Esophagus muscularis mucosa (tissue), 4 donors: ENCODE measurements around the gene CATSPERD. TPM values are rescaled to one million over a fixed set of nuclear protein-coding genes. Genes with fewer than 3 reads are reported as not detected.

ENCODE experiments used
- DNase-seq: peaks from one replicate; pipeline ENCODE4 v3.0.0-alpha.2; 2017; ENCODE audit errors: extremely low spot score
- H3K27ac ChIP-seq, 4 donors: fragments of 200-600 bp; sonication (generic); replicated peaks in 1 of 4; 1 replicate in 3 of 4; 2 replicates in 1 of 4; pipeline ENCODE4 v1.5.1; 2016 to 2019; ENCODE audit warnings: mild to moderate bottlenecking in 1 of 4
- H3K27me3 ChIP-seq, 4 donors: fragments of 200-600 bp; sonication (generic); one replicate each; pipeline versions ENCODE4 v1.5.1 to v1.6.0; 2016 to 2019
- H3K36me3 ChIP-seq, 4 donors: fragments of 200-600 bp; sonication (generic); one replicate each; pipeline ENCODE4 v1.5.1; 2016 to 2019
- H3K4me1 ChIP-seq, 4 donors: fragments of 200-600 bp; sonication (generic); one replicate each; pipeline ENCODE4 v1.5.1; 2016 to 2019
- H3K4me3 ChIP-seq, 4 donors: fragments of 200-600 bp; sonication (generic); 1 replicate in 2 of 4; 2 replicates in 2 of 4; pipeline ENCODE4 v1.5.1; 2016 to 2019; ENCODE audit warnings: mild to moderate bottlenecking in 4 of 4, moderate library complexity in 1 of 4
- H3K9me3 ChIP-seq, 4 donors: fragments of 200-600 bp; sonication (generic); 1 replicate in 3 of 4; 2 replicates in 1 of 4; pipeline ENCODE4 v1.5.1; 2016 to 2019
- EP300 ChIP-seq: sonication (generic); formaldehyde crosslinking; IDR thresholded peaks from one replicate; pipeline ENCODE4 v1.6.1; 2017; ENCODE audit warnings: antibody characterized with exemption
- POLR2A ChIP-seq: fragments of 450-650 bp; IDR thresholded peaks from one replicate; pipeline ENCODE4 v1.6.1; 2017; ENCODE audit warnings: antibody characterized with exemption, moderate library complexity, mild to moderate bottlenecking, low read depth
- POLR2AphosphoS5 ChIP-seq, 2 donors: sonication (generic); formaldehyde crosslinking; IDR thresholded peaks; one replicate each; pipeline ENCODE4 v1.6.1; 2017; ENCODE audit warnings: antibody characterized with exemption in 2 of 2
- WGBS: methylation state at CpG from one replicate; pipeline ENCODE4 v1.1.5; 2018; 5-methylcytosine and 5-hydroxymethylcytosine counted together
- intact Hi-C: fragments of 100-400 bp; cut with DNase I; formaldehyde crosslinking; loops from one replicate; pipeline ENCODE4 v1.15.1; 2023
- total RNA-seq, 4 donors: library from RNA; depleted of rRNA; stranded (reverse); fragments of >200 nt; gene quantifications; one replicate each; pipeline versions ENCODE4 v1.1.0 to v1.2.1, GENCODE V29; 2016
- TF ChIP-seq, protein P1 (sequence below), 3 experiments: fragments of 200-600 bp in 2 of 3; fragments of 450-650 bp in 1 of 3; sonication (generic) in 2 of 3; IDR thresholded peaks; one replicate each; pipeline ENCODE4 v1.5.1; 2017 to 2019; ENCODE audit warnings: antibody characterized with exemption in 3 of 3, mild to moderate bottlenecking in 2 of 3, moderate library complexity in 1 of 3

The CATSPERD gene
- under 1 TPM in 1 of 4 donors, not detected in 3; 0.19 TPM for total RNA-seq

- peak; percentile 93 to 99 for TF ChIP-seq POLR2AphosphoS5 (IDR thresholded peaks at IDR 0.05)
- TF ChIP-seq, protein P1, sequence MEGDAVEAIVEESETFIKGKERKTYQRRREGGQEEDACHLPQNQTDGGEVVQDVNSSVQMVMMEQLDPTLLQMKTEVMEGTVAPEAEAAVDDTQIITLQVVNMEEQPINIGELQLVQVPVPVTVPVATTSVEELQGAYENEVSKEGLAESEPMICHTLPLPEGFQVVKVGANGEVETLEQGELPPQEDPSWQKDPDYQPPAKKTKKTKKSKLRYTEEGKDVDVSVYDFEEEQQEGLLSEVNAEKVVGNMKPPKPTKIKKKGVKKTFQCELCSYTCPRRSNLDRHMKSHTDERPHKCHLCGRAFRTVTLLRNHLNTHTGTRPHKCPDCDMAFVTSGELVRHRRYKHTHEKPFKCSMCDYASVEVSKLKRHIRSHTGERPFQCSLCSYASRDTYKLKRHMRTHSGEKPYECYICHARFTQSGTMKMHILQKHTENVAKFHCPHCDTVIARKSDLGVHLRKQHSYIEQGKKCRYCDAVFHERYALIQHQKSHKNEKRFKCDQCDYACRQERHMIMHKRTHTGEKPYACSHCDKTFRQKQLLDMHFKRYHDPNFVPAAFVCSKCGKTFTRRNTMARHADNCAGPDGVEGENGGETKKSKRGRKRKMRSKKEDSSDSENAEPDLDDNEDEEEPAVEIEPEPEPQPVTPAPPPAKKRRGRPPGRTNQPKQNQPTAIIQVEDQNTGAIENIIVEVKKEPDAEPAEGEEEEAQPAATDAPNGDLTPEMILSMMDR (IDR thresholded peaks at IDR 0.05) = peak; percentile 93 to 98 (median 93)
- no peak for TF ChIP-seq EP300
- peak; percentile 40 for TF ChIP-seq POLR2A
- peak within 1 kb of the TSS; percentile 90 to 97 (median 95) for H3K4me3 ChIP-seq
- H3K9me3 ChIP-seq = no peaks in the 10 kb centered on the region
- no peaks in the 10 kb centered on the region for H3K27me3 ChIP-seq
- WGBS = 0% methylated on average over 10 of the region's 90 CpGs
- DNase-seq = peak; percentile 99
- peaks cover 25 to 42% (median 32%) of the 10 kb centered on the region in 4 donors for H3K4me1 ChIP-seq
- peak within 1 kb of the TSS; percentile 96 to 98 (median 97) for H3K27ac ChIP-seq
- intact Hi-C loops = no loop called here
- peaks cover 0 to 9% (median 3%) of the 10 kb centered on the region in 4 donors for H3K36me3 ChIP-seq
These were observed at the start of gene CATSPERD, which contains the start of gene LONP1 for GRCh38 chr19:5719961-5720790. TSS of gene CATSPERD (plus strand) at chr19:5720637. CDS start at chr19:5720738, 101 bp downstream. TSS of gene LONP1 (minus strand) at chr19:5720146. CDS start at chr19:5720132, 14 bp downstream.

- H3K4me3 ChIP-seq = no peak overlapping the region
- H3K27me3 ChIP-seq = no peaks in the 10 kb centered on the region
- DNase-seq = no peak
- TF ChIP-seq, protein P1 (IDR thresholded peaks at IDR 0.05) = no peak
- TF ChIP-seq EP300 (no peak), POLR2AphosphoS5 (IDR thresholded peaks at IDR 0.05) (no peak), POLR2A (no peak)
- 98% methylated on average over 5 of the region's 7 CpGs for WGBS
- peaks cover 29 to 45% (median 45%) of the 10 kb centered on the region in 4 donors for H3K36me3 ChIP-seq
- intact Hi-C loops = no loop called here
- H3K9me3 ChIP-seq = no peaks in the 10 kb centered on the region
- peaks cover 0 to 5% (median 0%) of the 10 kb centered on the region in 4 donors for H3K4me1 ChIP-seq
- no peak overlapping the region for H3K27ac ChIP-seq
These were observed 48.8 kb upstream of the CATSPERD start for GRCh38 chr19:5671600-5671999.

GRCh38 chr19:5672708-5673459 is 47.6 kb upstream of the CATSPERD start:
- H3K27ac ChIP-seq = no peak overlapping the region
- intact Hi-C loops = no loop called here
- H3K36me3 ChIP-seq = peaks cover 16 to 38% (median 36%) of the 10 kb centered on the region in 4 donors
- 90% methylated on average over 8 of the region's 13 CpGs for WGBS
- TF ChIP-seq, protein P1 (IDR thresholded peaks at IDR 0.05) = no peak
- TF ChIP-seq EP300 (no peak), POLR2AphosphoS5 (IDR thresholded peaks at IDR 0.05) (no peak)
- DNase-seq = no peak
- H3K27me3 ChIP-seq = no peaks in the 10 kb centered on the region
- H3K9me3 ChIP-seq = no peaks in the 10 kb centered on the region
- H3K4me1 ChIP-seq = peaks cover 0 to 5% (median under 1%) of the 10 kb centered on the region in 4 donors
- H3K4me3 ChIP-seq = no peak overlapping the region

DNA sequence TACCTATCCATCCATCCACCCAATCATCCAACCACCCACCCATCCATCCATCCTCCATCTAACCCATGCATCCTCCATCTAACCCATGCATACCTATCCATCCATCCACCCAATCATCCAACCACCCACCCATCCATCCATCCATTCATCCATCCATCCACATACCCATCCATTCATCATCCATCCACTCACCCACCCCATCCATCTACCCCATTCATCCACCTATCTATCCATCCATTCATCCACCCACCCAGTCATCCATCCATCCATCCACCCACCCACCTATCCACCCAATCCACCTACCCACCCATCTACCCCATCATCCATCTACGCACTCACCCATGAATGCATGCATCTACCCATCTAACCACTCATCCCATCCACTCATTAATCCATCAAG is 46.7 kb upstream of the CATSPERD start:
- Histone ChIP-seq H3K9me3 (no peaks in the 10 kb centered on the region), H3K27ac (no peak overlapping the region), H3K36me3 (peaks cover 10 to 38% (median 36%) of the 10 kb centered on the region in 4 donors), H3K4me1 (peaks cover under 1 to 9% (median 6%) of the 10 kb centered on the region in 4 donors), H3K27me3 (no peaks in the 10 kb centered on the region), H3K4me3 (no peak overlapping the region)
- intact Hi-C loops = no loop called here
- DNase-seq = no peak
- TF ChIP-seq, protein P1 (IDR thresholded peaks at IDR 0.05) = no peak
- TF ChIP-seq POLR2AphosphoS5 (IDR thresholded peaks at IDR 0.05) = no peak
- no peak for TF ChIP-seq EP300
- no peak for TF ChIP-seq POLR2A
- WGBS = 98% methylated on average over 1 of the region's 1 CpG
